PC-9 (cell line): ENCODE measurements around the gene FHL3.

Source experiments
- CTCF ChIP-seq: fragments of 200-600 bp; sonication (generic); conservative IDR thresholded peaks from 2 replicates; pipeline ENCODE4 v1.6.1; 2017; ENCODE audit warnings: mixed run types, antibody characterized with exemption, mild to moderate bottlenecking, moderate library complexity
- EZH2 ChIP-seq: fragments of 200-600 bp; sonication (generic); IDR thresholded peaks from 2 replicates; pipeline ENCODE4 v1.8.0; 2017; ENCODE audit warnings: antibody characterized with exemption, low read depth

DNA sequence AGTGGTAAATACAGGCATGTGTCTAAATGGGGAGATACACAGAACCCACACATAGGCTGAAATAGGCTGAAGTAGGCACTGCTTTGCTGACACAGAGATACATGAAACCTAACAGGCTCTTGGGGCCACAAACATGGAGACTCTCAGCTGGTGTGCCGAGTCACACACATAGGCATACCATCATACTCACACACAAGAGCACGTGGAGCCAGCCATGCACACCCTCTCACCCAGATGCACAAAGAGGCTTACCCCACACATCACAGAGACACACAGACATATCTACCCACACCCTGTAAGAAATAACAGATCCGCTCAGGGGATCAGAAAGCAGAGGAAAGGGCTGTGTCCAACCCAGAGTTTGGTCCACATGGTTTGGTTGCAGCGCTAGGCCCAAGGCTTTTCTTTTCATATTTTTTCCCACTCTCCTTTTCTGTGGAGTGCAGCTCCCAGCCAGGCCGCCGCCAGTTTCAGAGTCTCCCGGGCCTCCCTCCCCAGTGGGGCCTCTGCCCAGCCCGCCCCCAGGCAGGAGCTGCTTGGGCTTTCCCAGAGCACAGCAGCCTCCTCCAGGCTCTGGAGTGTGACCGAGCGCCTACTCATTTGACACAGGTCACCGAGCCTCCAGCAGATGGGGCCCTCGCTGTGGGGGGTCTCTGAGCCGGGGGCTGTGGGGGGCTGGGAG is 45.2 kb upstream of the FHL3 start:
- TF ChIP-seq CTCF (no peak), EZH2 (no peak)
